Activated CD8-positive, alpha-beta memory T cell treated with anti-CD3 and anti-CD28 coated beads, Interleukin-2, amount 50 U/mL, for 24 hours (primary cell): ENCODE measurements around the gene PRR22.
A peak's percentile ranks its signal among the peaks of the same experiment; 100 is the strongest.

Source experiments
- DNase-seq: peaks from one replicate; pipeline ENCODE4 v3.0.0-alpha.2; 2020; ENCODE audit errors: extremely low read depth

The PRR22 gene

GRCh38 chr19:5784581-5785147 is at the start of gene PRR22:
PRR22 (minus strand) TSS chr19:5784746; CDS start chr19:5784660, 86 bp downstream.
- no peak for DNase-seq

- no peak for DNase-seq
These were observed 48.1 kb upstream of the PRR22 start for GRCh38 chr19:5832527-5833216.

GRCh38 chr19:5832061-5832460 is 47.5 kb upstream of the PRR22 start:
- no peak for DNase-seq

- DNase-seq = no peak
These were observed 46.6 kb upstream of the PRR22 start for GRCh38 chr19:5831159-5831558.

- DNase-seq = no peak
These were observed 45.2 kb upstream of the PRR22 start for GRCh38 chr19:5829567-5830310.

GRCh38 chr19:5828661-5829566 is 44.4 kb upstream of the PRR22 start:
- no peak for DNase-seq

GRCh38 chr19:5827891-5828660 is 43.5 kb upstream of the PRR22 start:
- peak; percentile 75 for DNase-seq

- DNase-seq = no peak
These were observed 42.9 kb upstream of the PRR22 start for GRCh38 chr19:5827342-5827890.

GRCh38 chr19:5826531-5827341 is 42.2 kb upstream of the PRR22 start:
- DNase-seq = no peak

- DNase-seq = no peak
These were observed 40.6 kb upstream of the PRR22 start for GRCh38 chr19:5825178-5825577.

- DNase-seq = no peak
These were observed 40.2 kb upstream of the PRR22 start for GRCh38 chr19:5824751-5825150.

- no peak for DNase-seq
These were observed 39.2 kb upstream of the PRR22 start for GRCh38 chr19:5823579-5824281.

GRCh38 chr19:5822181-5822844 is 37.8 kb upstream of the PRR22 start:
- no peak for DNase-seq

- no peak for DNase-seq
These were observed 37.1 kb upstream of the PRR22 start for GRCh38 chr19:5821521-5822180.

GRCh38 chr19:5820785-5821184 is 36.2 kb upstream of the PRR22 start:
- no peak for DNase-seq

- no peak for DNase-seq
These were observed 34.0 kb upstream of the PRR22 start for GRCh38 chr19:5818594-5818993.

GRCh38 chr19:5817218-5817617 is 32.7 kb upstream of the PRR22 start:
- DNase-seq = no peak

GRCh38 chr19:5814852-5815246 is 30.3 kb upstream of the PRR22 start:
- no peak for DNase-seq
